Activated naive CD8-positive, alpha-beta T cell treated with anti-CD3 and anti-CD28 coated beads for 36 hours (primary cell): ENCODE measurements around the gene SDHB. TPM values are rescaled to one million over a fixed set of nuclear protein-coding genes. Genes with fewer than 3 reads are reported as not detected.

Experiments
- DNase-seq: peaks from one replicate; pipeline ENCODE4 v3.0.0; 2021
- H3K27ac Mint-ChIP-seq: one replicate; pipeline ENCODE4 v1.8.0; 2022; ENCODE audit warnings: mild to moderate bottlenecking, moderate library complexity, mixed read lengths
- H3K27me3 Mint-ChIP-seq: one replicate; pipeline ENCODE4 v1.8.0; 2022; ENCODE audit warnings: mild to moderate bottlenecking, mixed read lengths
- H3K36me3 Mint-ChIP-seq: one replicate; pipeline ENCODE4 v1.8.0; 2021; ENCODE audit warnings: mild to moderate bottlenecking, mixed read lengths
- H3K4me1 Mint-ChIP-seq: one replicate; pipeline ENCODE4 v1.8.0; 2021; ENCODE audit warnings: mixed read lengths
- H3K4me3 Mint-ChIP-seq: one replicate; pipeline ENCODE4 v1.8.0; 2022; ENCODE audit warnings: mild to moderate bottlenecking, moderate library complexity, mixed read lengths
- H3K9me3 Mint-ChIP-seq: one replicate; pipeline ENCODE4 v1.8.0; 2022; ENCODE audit warnings: mixed read lengths
- total RNA-seq, 2 experiments: library from RNA; stranded (reverse); gene quantifications; one replicate each; pipeline ENCODE4 v1.2.3, GENCODE V29; 2021

Gene SDHB
- total RNA-seq, 2 experiments from 2014 or later, result 144 to 171 TPM

GRCh38 chr1:16969057-16969611 lies 84.7 kb downstream of the SDHB start:
- Mint-ChIP-seq H3K27ac (no peak overlapping the region), H3K9me3 (no peaks in the 10 kb centered on the region), H3K36me3 (no peaks in the 10 kb centered on the region), H3K4me1 (no peaks in the 10 kb centered on the region), H3K4me3 (no peak overlapping the region), H3K27me3 (no peaks in the 10 kb centered on the region)
- no peak for DNase-seq

Other genes with a start within 250 kb of the SDHB start
- gene RNU1-2, start 158.1 kb downstream of the SDHB start, total RNA-seq, result 100 to 1,000 TPM; 874 to 961 TPM
- 10 to 100 TPM; 24.7 to 26.3 TPM for gene CROCC, start 132.1 kb downstream of the SDHB start, total RNA-seq
- gene MFAP2, start 73.4 kb downstream of the SDHB start, total RNA-seq, result not detected
- gene ATP13A2, start 42.1 kb downstream of the SDHB start, total RNA-seq, result 10 to 100 TPM; 24.3 to 26.8 TPM
- under 1 TPM in 1 of 2 experiments, not detected in 1; 0.06 TPM for gene PADI2, start 65.4 kb upstream of the SDHB start, total RNA-seq
- not detected for gene PADI1, start 151.1 kb upstream of the SDHB start, total RNA-seq
- not detected for gene PADI3, start 195.1 kb upstream of the SDHB start, total RNA-seq